ENCODE measurements around the gene CCL8. TPM values are rescaled to one million over a fixed set of nuclear protein-coding genes. Genes with fewer than 3 reads are reported as not detected.
A peak's percentile ranks its signal among the peaks of the same experiment; 100 is the strongest.

CCL8 gene
- not detected for polyA plus RNA-seq (ENCODE audit: low read depth in 6 of 6)

DNA sequence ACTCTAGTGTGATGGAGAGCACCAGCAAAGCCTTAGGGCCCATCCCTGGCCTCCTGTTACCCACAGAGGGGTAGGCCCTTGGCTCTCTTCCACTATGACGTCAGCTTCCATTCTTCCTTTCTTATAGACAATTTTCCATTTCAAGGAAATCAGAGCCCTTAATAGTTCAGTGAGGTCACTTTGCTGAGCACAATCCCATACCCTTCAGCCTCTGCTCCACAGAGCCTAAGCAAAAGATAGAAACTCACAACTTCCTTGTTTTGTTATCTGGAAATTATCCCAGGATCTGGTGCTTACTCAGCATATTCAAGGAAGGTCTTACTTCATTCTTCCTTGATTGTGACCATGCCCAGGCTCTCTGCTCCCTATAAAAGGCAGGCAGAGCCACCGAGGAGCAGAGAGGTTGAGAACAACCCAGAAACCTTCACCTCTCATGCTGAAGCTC is at the start of gene CCL8:
CCL8 (plus strand) TSS at position 397 of the 445 bp plus-strand sequence. CDS start 67 bp downstream, outside the sequence.
- DNase-seq (no peak), ATAC-seq (ENCODE audit: low read depth in 2 of 2) (no peak)
- H3K27me3 Mint-ChIP-seq = peaks cover 7 to 38% (median 22%) of the 10 kb centered on the region in 3 donors
- no peak within 1 kb of the TSS for H3K27ac Mint-ChIP-seq
- no peaks in the 10 kb centered on the region for H3K36me3 Mint-ChIP-seq
- H3K9me3 Mint-ChIP-seq = peaks cover 5 to 13% (median 6%) of the 10 kb centered on the region in 7 donors
- H3K4me3 Mint-ChIP-seq = no peak within 1 kb of the TSS
- peaks cover 0 to 8% (median 6%) of the 10 kb centered on the region in 3 donors for H3K4me1 Mint-ChIP-seq

GRCh38 chr17:34269969-34270368 is 49.3 kb upstream of the CCL8 start, which contains the start of gene CCL7:
TSS of gene CCL7 (plus strand) at chr17:34270221. CDS start at chr17:34270291, 70 bp downstream.
- DNase-seq = no peak
- Mint-ChIP-seq H3K27ac (peak within 1 kb of the TSS in 1 of 6 donors; percentile 13), H3K36me3 (peaks cover 0 to 7% of the 10 kb centered on the region in 2 donors), H3K4me3 (no peak within 1 kb of the TSS), H3K27me3 (peaks cover 49 to 92% (median 76%) of the 10 kb centered on the region in 3 donors), H3K4me1 (no peaks in the 10 kb centered on the region), H3K9me3 (peaks cover 0 to under 1% (median 0%) of the 10 kb centered on the region in 7 donors)
- ATAC-seq (ENCODE audit: low read depth in 2 of 2) = no peak

- no peak for DNase-seq
- no peak overlapping the region for H3K27ac Mint-ChIP-seq
- peaks cover 54 to 76% (median 74%) of the 10 kb centered on the region in 3 donors for H3K27me3 Mint-ChIP-seq
- H3K4me1 Mint-ChIP-seq = no peaks in the 10 kb centered on the region
- peaks cover 0 to 7% of the 10 kb centered on the region in 2 donors for H3K36me3 Mint-ChIP-seq
- peaks cover 0 to 1% (median 0%) of the 10 kb centered on the region in 7 donors for H3K9me3 Mint-ChIP-seq
- ATAC-seq (ENCODE audit: low read depth in 2 of 2) = no peak
- H3K4me3 Mint-ChIP-seq = no peak overlapping the region
Observed at GRCh38 chr17:34275881-34276280, 43.4 kb upstream of the CCL8 start.

DNA sequence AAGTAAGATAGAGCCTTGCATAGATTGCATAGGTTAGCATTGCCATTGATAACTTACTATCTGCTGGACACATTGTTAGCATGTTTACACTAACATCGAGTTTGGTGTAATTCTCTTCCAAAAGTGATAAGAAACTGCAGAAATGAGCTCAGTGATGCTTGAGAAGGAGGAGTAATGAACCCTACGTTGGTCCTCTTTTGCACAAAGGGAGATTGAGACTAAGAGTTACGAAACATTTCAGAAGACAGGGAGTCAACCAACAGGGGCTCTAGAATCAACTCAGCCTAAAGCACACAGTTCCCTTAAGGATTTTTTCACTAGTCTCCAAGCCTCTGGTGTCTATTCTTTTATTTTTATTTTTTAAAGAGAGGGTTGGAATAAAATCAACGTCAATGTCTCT is 42.4 kb upstream of the CCL8 start:
- DNase-seq = no peak
- Mint-ChIP-seq H3K4me3 (no peak overlapping the region), H3K4me1 (no peaks in the 10 kb centered on the region), H3K36me3 (peaks cover 0 to 7% of the 10 kb centered on the region in 2 donors), H3K9me3 (peaks cover 0 to 1% (median 0%) of the 10 kb centered on the region in 7 donors), H3K27me3 (peaks cover 47 to 77% (median 65%) of the 10 kb centered on the region in 3 donors), H3K27ac (no peak overlapping the region)
- ATAC-seq (ENCODE audit: low read depth in 2 of 2) = no peak

DNA sequence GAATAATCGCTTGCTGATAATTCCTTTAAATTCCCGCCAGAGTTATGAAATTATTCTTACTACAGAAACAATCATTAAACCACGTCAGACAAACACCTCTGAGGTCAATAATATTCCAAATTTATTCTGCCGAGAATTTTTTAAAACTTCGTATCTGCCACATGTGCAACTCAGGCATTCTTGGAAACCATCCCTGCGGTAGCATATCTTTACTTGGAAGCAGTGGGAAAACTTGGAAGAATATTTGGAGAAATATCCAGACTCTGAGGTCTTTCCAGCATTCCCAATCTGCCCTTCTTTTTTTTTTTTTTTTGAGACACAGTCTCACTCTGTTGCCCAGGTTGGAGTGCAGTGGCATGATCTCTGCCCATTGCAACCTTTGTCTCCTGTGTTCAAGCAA is 35.7 kb upstream of the CCL8 start:
- Mint-ChIP-seq H3K4me1 (no peaks in the 10 kb centered on the region), H3K36me3 (no peaks in the 10 kb centered on the region), H3K4me3 (no peak overlapping the region), H3K9me3 (peaks cover 0 to 4% (median 0%) of the 10 kb centered on the region in 7 donors), H3K27ac (no peak overlapping the region), H3K27me3 (peaks cover 47 to 68% (median 48%) of the 10 kb centered on the region in 3 donors)
- no peak for DNase-seq
- ATAC-seq (ENCODE audit: low read depth in 2 of 2) = no peak

GRCh38 chr17:34285286-34285792 is 33.9 kb upstream of the CCL8 start, which contains the start of gene CCL11:
TSS of gene CCL11 (plus strand) at chr17:34285742. CDS start at chr17:34285809, 67 bp downstream.
- peaks cover 0 to 4% (median 0%) of the 10 kb centered on the region in 7 donors for H3K9me3 Mint-ChIP-seq
- peak within 1 kb of the TSS in 1 of 8 donors; percentile 17 for H3K4me3 Mint-ChIP-seq
- DNase-seq (no peak), ATAC-seq (ENCODE audit: low read depth in 2 of 2) (no peak)
- peaks cover 45 to 65% (median 48%) of the 10 kb centered on the region in 3 donors for H3K27me3 Mint-ChIP-seq
- H3K4me1 Mint-ChIP-seq = no peaks in the 10 kb centered on the region
- no peak within 1 kb of the TSS for H3K27ac Mint-ChIP-seq
- H3K36me3 Mint-ChIP-seq = no peaks in the 10 kb centered on the region

- ATAC-seq (ENCODE audit: low read depth in 2 of 2) = no peak
- Mint-ChIP-seq H3K4me3 (peak overlapping the region in 1 of 8 donors; percentile 45), H3K27me3 (peaks cover 46 to 55% (median 51%) of the 10 kb centered on the region in 3 donors), H3K9me3 (peaks cover 0 to 3% (median 0%) of the 10 kb centered on the region in 7 donors), H3K36me3 (no peaks in the 10 kb centered on the region), H3K27ac (no peak overlapping the region), H3K4me1 (no peaks in the 10 kb centered on the region)
- DNase-seq = no peak
Observed at GRCh38 chr17:34287875-34288274, 31.4 kb upstream of the CCL8 start.

DNA sequence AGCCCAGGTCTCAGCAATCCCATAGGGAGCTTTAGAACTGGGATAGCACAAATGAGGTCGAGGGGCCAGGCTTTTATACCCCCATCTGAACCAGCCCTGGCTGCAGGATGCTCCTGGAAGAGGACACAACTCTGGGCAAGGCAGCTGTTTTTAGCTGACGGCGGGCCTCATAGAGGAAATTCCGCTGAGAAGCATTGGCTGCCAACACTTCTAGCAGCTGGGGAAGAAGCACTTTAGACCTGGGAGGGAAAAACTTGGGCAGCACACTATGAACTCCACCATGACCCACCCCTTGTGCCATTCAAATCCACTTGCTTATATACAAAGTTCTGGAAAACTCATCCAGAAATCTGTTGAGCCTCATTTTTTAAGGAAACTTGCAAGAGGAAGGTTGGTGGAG is 28.6 kb upstream of the CCL8 start:
- Mint-ChIP-seq H3K9me3 (peaks cover 0 to 3% (median 0%) of the 10 kb centered on the region in 7 donors), H3K4me3 (no peak overlapping the region), H3K36me3 (no peaks in the 10 kb centered on the region), H3K27me3 (peaks cover 37 to 49% (median 46%) of the 10 kb centered on the region in 3 donors), H3K4me1 (no peaks in the 10 kb centered on the region), H3K27ac (no peak overlapping the region)
- no peak for ATAC-seq (ENCODE audit: low read depth in 2 of 2)
- DNase-seq = no peak

GRCh38 chr17:34291721-34292348 is 27.4 kb upstream of the CCL8 start:
- Mint-ChIP-seq H3K27me3 (peaks cover 34 to 41% (median 40%) of the 10 kb centered on the region in 3 donors), H3K4me3 (no peak overlapping the region), H3K4me1 (no peaks in the 10 kb centered on the region), H3K27ac (no peak overlapping the region), H3K36me3 (no peaks in the 10 kb centered on the region), H3K9me3 (peaks cover 0 to 3% (median 0%) of the 10 kb centered on the region in 7 donors)
- ATAC-seq (ENCODE audit: low read depth in 2 of 2) = no peak
- DNase-seq = no peak

DNA sequence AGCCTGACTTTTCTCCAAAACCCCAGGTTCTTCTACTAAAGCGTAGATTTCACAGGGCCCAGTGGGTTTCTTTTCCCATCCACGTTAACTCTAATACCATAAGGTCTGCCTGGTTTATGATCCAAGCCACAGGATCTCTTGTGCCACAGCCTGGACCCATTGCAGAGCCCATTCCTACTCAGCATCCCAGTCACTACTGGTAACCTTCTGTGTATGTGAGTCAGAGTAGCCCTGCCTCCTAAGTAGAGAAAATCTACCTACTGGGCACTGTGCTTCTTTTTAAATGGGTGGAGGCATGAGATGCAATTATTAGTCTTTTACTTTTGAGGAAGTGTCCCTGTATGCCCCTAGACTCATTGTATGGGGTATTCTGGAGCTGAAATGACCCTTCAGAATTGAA is 20.2 kb upstream of the CCL8 start:
- ATAC-seq (ENCODE audit: low read depth in 2 of 2) = no peak
- H3K4me1 Mint-ChIP-seq = peaks cover 5 to 13% (median 13%) of the 10 kb centered on the region in 3 donors
- peaks cover 0 to 6% (median 2%) of the 10 kb centered on the region in 7 donors for H3K9me3 Mint-ChIP-seq
- peak overlapping the region in 1 of 8 donors; percentile 40 for H3K4me3 Mint-ChIP-seq
- no peak overlapping the region for H3K27ac Mint-ChIP-seq
- H3K36me3 Mint-ChIP-seq = peaks cover 0 to 3% of the 10 kb centered on the region in 2 donors
- no peak for DNase-seq
- H3K27me3 Mint-ChIP-seq = peaks cover 23 to 39% (median 34%) of the 10 kb centered on the region in 3 donors

GRCh38 chr17:34299956-34300577 is 19.2 kb upstream of the CCL8 start:
- Mint-ChIP-seq H3K27ac (no peak overlapping the region), H3K36me3 (peaks cover 0 to 3% of the 10 kb centered on the region in 2 donors), H3K4me3 (no peak overlapping the region), H3K9me3 (peaks cover 0 to 6% (median 2%) of the 10 kb centered on the region in 7 donors), H3K4me1 (peaks cover 5 to 13% (median 13%) of the 10 kb centered on the region in 3 donors), H3K27me3 (peaks cover 31 to 48% (median 42%) of the 10 kb centered on the region in 3 donors)
- no peak for DNase-seq
- ATAC-seq (ENCODE audit: low read depth in 2 of 2) = no peak

DNA sequence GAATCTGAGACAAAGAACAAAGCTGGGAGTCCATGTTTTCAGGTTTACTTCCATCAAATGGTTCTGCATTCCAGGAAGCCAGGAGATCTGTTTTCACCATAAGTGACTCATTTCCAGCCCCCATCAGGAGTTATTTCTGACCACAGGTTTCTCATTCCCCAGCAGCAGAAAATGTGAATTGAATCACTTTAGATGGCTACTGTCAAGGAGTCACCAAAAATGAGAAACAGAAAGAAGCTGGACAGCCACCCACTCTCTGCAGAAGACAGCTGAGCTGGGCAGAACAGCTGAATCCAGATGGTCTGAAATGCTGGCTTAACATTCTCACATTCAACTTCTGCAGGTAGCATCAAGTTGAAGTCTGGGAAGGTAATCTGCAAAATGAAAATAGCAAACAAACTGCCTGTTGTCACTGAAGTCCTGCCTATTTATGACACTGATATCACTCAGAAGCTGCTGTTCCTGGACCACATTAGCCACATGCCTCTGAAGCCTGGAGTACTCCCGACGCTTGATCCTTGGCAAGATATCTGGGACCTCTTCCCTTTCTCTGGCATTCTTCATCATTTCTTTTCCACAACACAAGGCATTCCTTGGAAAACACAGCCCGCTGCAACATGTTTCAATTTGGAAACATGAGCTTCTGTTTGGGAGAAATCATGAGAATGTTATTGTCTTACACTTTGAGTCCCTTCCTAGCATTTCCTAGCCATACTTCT is 18.4 kb upstream of the CCL8 start:
- Mint-ChIP-seq H3K4me3 (no peak overlapping the region), H3K36me3 (peaks cover 0 to 3% of the 10 kb centered on the region in 2 donors), H3K4me1 (peaks cover 5 to 13% (median 13%) of the 10 kb centered on the region in 3 donors), H3K9me3 (peaks cover 0 to 6% (median 2%) of the 10 kb centered on the region in 7 donors), H3K27me3 (peaks cover 31 to 50% (median 44%) of the 10 kb centered on the region in 3 donors), H3K27ac (no peak overlapping the region)
- DNase-seq (no peak), ATAC-seq (ENCODE audit: low read depth in 2 of 2) (no peak)

DNA sequence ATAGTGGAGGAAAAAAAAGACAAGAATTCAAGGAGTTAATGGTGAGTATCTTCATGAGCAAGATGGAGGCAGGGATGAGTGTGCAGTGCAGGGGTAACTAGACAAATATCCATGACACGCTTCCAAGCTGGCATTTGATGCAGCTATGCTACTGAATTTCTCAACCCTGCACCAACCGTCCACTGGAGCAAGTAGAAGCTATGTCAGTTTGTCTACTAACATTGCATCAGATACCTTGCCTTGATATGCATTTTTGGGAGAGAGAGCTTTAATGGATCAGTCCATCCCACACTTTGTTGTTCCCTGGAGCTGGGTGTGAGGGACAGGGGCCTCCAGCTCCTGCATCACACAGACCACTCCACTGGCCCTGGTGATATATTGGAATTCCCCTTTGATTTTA is 17.2 kb upstream of the CCL8 start:
- ATAC-seq (ENCODE audit: low read depth in 2 of 2) = no peak
- Mint-ChIP-seq H3K4me1 (peaks cover 5 to 13% (median 13%) of the 10 kb centered on the region in 3 donors), H3K4me3 (no peak overlapping the region), H3K36me3 (peaks cover 0 to 3% of the 10 kb centered on the region in 2 donors), H3K27ac (no peak overlapping the region), H3K27me3 (peaks cover 36 to 50% (median 50%) of the 10 kb centered on the region in 3 donors), H3K9me3 (peaks cover 0 to 6% (median 0%) of the 10 kb centered on the region in 7 donors)
- no peak for DNase-seq
